HEK293T (cell line): ENCODE data around the gene PPP1R9B.

Experiments used
- CTCF ChIA-PET: fragments of 350-600 bp; formaldehyde crosslinking; extraction: SDS; loops from one replicate; lab custom pipeline; 2021; ENCODE audit warnings: antibody characterized with exemption, inconsistent platforms; lab: Yijun Ruan, JAX
- POLR2A ChIA-PET: fragments of 350-600 bp; formaldehyde crosslinking; extraction: SDS; loops from one replicate; lab custom pipeline; 2020; ENCODE audit warnings: antibody characterized with exemption, inconsistent platforms; lab: Yijun Ruan, JAX
- DNase-seq: peaks from one replicate; pipeline ENCODE4 v3.0.0; 2012; ENCODE audit warnings: mixed read lengths; ENCODE audit errors: extremely low spot score
- ARNT ChIP-seq: fragments of 450-650 bp; IDR thresholded peaks from 2 replicates; pipeline ENCODE4 v1.6.1; 2017; ENCODE audit warnings: mild to moderate bottlenecking
- BHLHE40 ChIP-seq: fragments of 450-650 bp; IDR thresholded peaks from 2 replicates; pipeline ENCODE4 v1.6.1; 2016; ENCODE audit warnings: mild to moderate bottlenecking, moderate library complexity, borderline replicate concordance
- CTBP1 ChIP-seq: fragments of 450-650 bp; IDR thresholded peaks from 2 replicates; pipeline ENCODE4 v1.6.1; 2016; ENCODE audit warnings: borderline replicate concordance
- ELF4 ChIP-seq: fragments of 450-650 bp; IDR thresholded peaks from 2 replicates; pipeline ENCODE4 v1.6.1; 2017; ENCODE audit warnings: antibody characterized with exemption
- FOXA1 ChIP-seq: fragments of 450-650 bp; IDR thresholded peaks from 2 replicates; pipeline ENCODE4 v1.6.1; 2016; ENCODE audit warnings: mild to moderate bottlenecking
- FOXK2 ChIP-seq: fragments of 450-650 bp; IDR thresholded peaks from 2 replicates; pipeline ENCODE4 v1.6.1; 2016; ENCODE audit warnings: mild to moderate bottlenecking
- FOXM1 ChIP-seq: fragments of 450-650 bp; IDR thresholded peaks from 2 replicates; pipeline ENCODE4 v1.6.1; 2017; ENCODE audit warnings: mild to moderate bottlenecking, borderline replicate concordance
- HDGF ChIP-seq: fragments of 450-650 bp; IDR thresholded peaks from 2 replicates; pipeline ENCODE4 v1.6.1; 2017; ENCODE audit warnings: antibody characterized with exemption, borderline replicate concordance
- L3MBTL2 ChIP-seq: fragments of 450-650 bp; conservative IDR thresholded peaks from 2 replicates; pipeline ENCODE4 v1.6.1; 2016; ENCODE audit warnings: mild to moderate bottlenecking
- LEF1 ChIP-seq: fragments of 450-650 bp; IDR thresholded peaks from 2 replicates; pipeline ENCODE4 v1.6.1; 2017; ENCODE audit warnings: mild to moderate bottlenecking, borderline replicate concordance
- NFRKB ChIP-seq: fragments of 450-650 bp; IDR thresholded peaks from 2 replicates; pipeline ENCODE4 v1.6.1; 2016; ENCODE audit warnings: mild to moderate bottlenecking, moderate library complexity
- SP1 ChIP-seq: fragments of 450-650 bp; IDR thresholded peaks from 2 replicates; pipeline ENCODE4 v1.6.1; 2017
- SUZ12 ChIP-seq: fragments of 450-650 bp; IDR thresholded peaks from 2 replicates; pipeline ENCODE4 v1.6.1; 2016; ENCODE audit warnings: mild to moderate bottlenecking
- TARDBP ChIP-seq: fragments of 450-650 bp; IDR thresholded peaks from 2 replicates; pipeline ENCODE4 v1.6.1; 2016
- ZNF384 ChIP-seq: fragments of 450-650 bp; IDR thresholded peaks from 2 replicates; pipeline ENCODE4 v1.6.1; 2016
- TF ChIP-seq, protein P1 (sequence below): fragments of 450-650 bp; IDR thresholded peaks from 2 replicates; pipeline ENCODE4 v1.6.1; 2016

PPP1R9B gene

DNA sequence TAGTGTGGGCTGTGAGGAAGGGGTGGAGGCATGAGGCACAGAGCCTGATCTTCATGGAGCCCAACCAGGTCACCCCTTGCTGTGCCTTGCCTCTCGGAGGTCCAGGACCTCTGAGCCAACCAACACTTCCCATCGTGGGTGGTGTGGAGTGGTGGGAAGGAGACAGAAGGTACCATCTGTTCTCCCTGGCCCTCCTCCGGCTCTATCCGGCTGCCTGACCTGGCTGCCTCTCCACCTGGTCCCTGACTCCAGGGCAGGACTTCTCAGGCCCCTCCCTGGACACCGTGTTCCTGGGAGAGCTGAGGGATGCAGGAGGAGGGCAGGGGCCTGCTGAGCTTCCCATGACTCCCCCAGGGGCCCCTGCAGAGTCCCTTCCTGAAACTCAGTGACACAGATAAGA is 51.5 kb downstream of the PPP1R9B start:
- CTCF ChIA-PET: no interaction called here
- POLR2A ChIA-PET: no interaction called here
- no peak for DNase-seq
- TF ChIP-seq ELF4 (no peak), NFRKB (no peak), SUZ12 (no peak), ARNT (no peak), SP1 (no peak), FOXM1 (no peak), CTBP1 (no peak), TARDBP (no peak), FOXA1 (no peak), FOXK2 (no peak), ZNF384 (no peak), BHLHE40 (no peak), L3MBTL2 (no peak), HDGF (no peak), LEF1 (no peak)
- TF ChIP-seq, protein P1, sequence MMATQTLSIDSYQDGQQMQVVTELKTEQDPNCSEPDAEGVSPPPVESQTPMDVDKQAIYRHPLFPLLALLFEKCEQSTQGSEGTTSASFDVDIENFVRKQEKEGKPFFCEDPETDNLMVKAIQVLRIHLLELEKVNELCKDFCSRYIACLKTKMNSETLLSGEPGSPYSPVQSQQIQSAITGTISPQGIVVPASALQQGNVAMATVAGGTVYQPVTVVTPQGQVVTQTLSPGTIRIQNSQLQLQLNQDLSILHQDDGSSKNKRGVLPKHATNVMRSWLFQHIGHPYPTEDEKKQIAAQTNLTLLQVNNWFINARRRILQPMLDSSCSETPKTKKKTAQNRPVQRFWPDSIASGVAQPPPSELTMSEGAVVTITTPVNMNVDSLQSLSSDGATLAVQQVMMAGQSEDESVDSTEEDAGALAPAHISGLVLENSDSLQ: no peak

- CTCF ChIA-PET: interaction anchor here (1.0 kb wide), 1 partner anchor 11 kb away, joined by 3 read pairs; no protein-coding TSS in a partner anchor
- DNase-seq: no peak
- POLR2A ChIA-PET: interaction anchor here (1.5 to 2.2 kb wide), 2 partner anchors 54 to 62 kb away, joined by 4 to 11 read pairs; no protein-coding TSS in a partner anchor
- TF ChIP-seq ELF4: no peak
- TF ChIP-seq HDGF: no peak
- TF ChIP-seq L3MBTL2: no peak
- no peak for TF ChIP-seq CTBP1
- no peak for TF ChIP-seq BHLHE40
- TF ChIP-seq, protein P1: no peak
- no peak for TF ChIP-seq FOXK2
- TF ChIP-seq SUZ12: no peak
Measured at GRCh38 chr17:50098583-50098982, 51.9 kb downstream of the PPP1R9B start.

- no peak for DNase-seq
- ChIA-PET POLR2A (interaction anchor here (1.5 to 2.2 kb wide), 2 partner anchors 54 to 63 kb away, joined by 4 to 11 read pairs; no protein-coding TSS in a partner anchor), CTCF (interaction anchor here (1.0 kb wide), 1 partner anchor 10 kb away, joined by 3 read pairs; no protein-coding TSS in a partner anchor)
- no peak for TF ChIP-seq HDGF
Measured at GRCh38 chr17:50097926-50098325, 52.6 kb downstream of the PPP1R9B start.

DNA sequence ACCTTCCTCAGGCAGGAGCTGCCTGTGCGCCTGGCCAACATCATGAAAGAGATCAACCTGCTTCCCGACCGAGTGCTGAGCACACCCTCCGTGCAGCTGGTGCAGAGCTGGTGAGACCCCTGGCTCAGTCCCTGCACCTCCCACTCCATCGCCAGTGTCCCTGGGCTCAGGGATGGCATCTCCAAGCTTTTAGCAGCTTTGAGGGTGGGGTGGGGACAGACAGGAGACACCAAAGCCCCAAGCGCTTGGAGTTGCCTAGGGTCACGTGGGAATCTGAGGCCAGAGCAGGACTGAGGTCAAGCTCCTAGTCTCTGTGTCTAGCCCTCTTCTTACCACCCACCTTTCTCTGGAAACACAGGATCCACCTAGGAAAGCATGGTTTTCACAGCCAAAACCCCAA is 53.0 kb downstream of the PPP1R9B start:
- POLR2A ChIA-PET: interaction anchor here (0.6 to 2.2 kb wide), 3 partner anchors 55 to 420 kb away, joined by 3 to 11 read pairs (median 4); no protein-coding TSS in a partner anchor
- TF ChIP-seq BHLHE40 (no peak), CTBP1 (no peak), FOXM1 (no peak), L3MBTL2 (no peak), NFRKB (no peak), SP1 (no peak), ARNT (no peak), ELF4 (no peak), FOXA1 (no peak), HDGF (no peak), LEF1 (no peak), ZNF384 (no peak), TARDBP (no peak), FOXK2 (no peak), SUZ12 (no peak)
- TF ChIP-seq, protein P1: no peak
- CTCF ChIA-PET: interaction anchor here (0.9 to 1.0 kb wide), 2 partner anchors 10 to 72 kb away, joined by 3 read pairs; no protein-coding TSS in a partner anchor
- DNase-seq: no peak

- ChIA-PET POLR2A (interaction anchor here (0.6 to 2.2 kb wide), 2 partner anchors 56 to 419 kb away, joined by 3 to 11 read pairs; no protein-coding TSS in a partner anchor), CTCF (interaction anchor here (0.9 kb wide), 2 partner anchors 9 to 73 kb away, joined by 3 read pairs; no protein-coding TSS in a partner anchor)
- no peak for DNase-seq
- TF ChIP-seq BHLHE40 (no peak), FOXM1 (no peak), SUZ12 (no peak), FOXA1 (no peak), SP1 (no peak), L3MBTL2 (no peak), ZNF384 (no peak), LEF1 (no peak), NFRKB (no peak), FOXK2 (no peak), ARNT (no peak), HDGF (no peak), TARDBP (no peak), ELF4 (no peak), CTBP1 (no peak)
- TF ChIP-seq, protein P1: no peak
Measured at GRCh38 chr17:50096758-50097157, 53.7 kb downstream of the PPP1R9B start.

- ChIA-PET CTCF (interaction anchor here (0.9 to 1.0 kb wide), 2 partner anchors 9 to 19 kb away, joined by 3 to 6 read pairs; no protein-coding TSS in a partner anchor), POLR2A (interaction anchor here (0.7 to 1.9 kb wide), 2 partner anchors 28 to 65 kb away, joined by 3 to 12 read pairs; no protein-coding TSS in a partner anchor)
- no peak for TF ChIP-seq ELF4
- no peak for TF ChIP-seq SP1
- no peak for TF ChIP-seq L3MBTL2
- TF ChIP-seq ZNF384: no peak
- TF ChIP-seq NFRKB: no peak
- no peak for TF ChIP-seq TARDBP
- no peak for TF ChIP-seq FOXK2
- TF ChIP-seq FOXM1: no peak
- TF ChIP-seq BHLHE40: no peak
- no peak for TF ChIP-seq LEF1
- DNase-seq: no peak
Measured at GRCh38 chr17:50096092-50096491, 54.4 kb downstream of the PPP1R9B start.
